Measurements from ENCODE around the gene SMAD4.
A peak's percentile ranks its signal among the peaks of the same experiment; 100 is the strongest.
"Not testable (repeated sequence)": the region's sequence is repeated elsewhere in the genome, so short reads cannot be mapped to it uniquely, and the experiment has no call there.

The SMAD4 gene

GRCh38 chr18:51029694-51030536, at the start of gene SMAD4:
Gene SMAD4 (plus strand): TSS chr18:51030213. CDS start chr18:51047047, 16,834 bp downstream.
- peak; percentile 99 for DNase-seq (ENCODE audit: low read depth)

- DNase-seq (ENCODE audit: low read depth): no peak
These were observed 48.6 kb upstream of the SMAD4 start for GRCh38 chr18:50981381-50981780.

GRCh38 chr18:50982086-50982801, 47.8 kb upstream of the SMAD4 start:
- no peak for DNase-seq (ENCODE audit: low read depth)

GRCh38 chr18:50982802-50983179, 47.2 kb upstream of the SMAD4 start:
- no peak for DNase-seq (ENCODE audit: low read depth)

GRCh38 chr18:50986360-50987087, 43.5 kb upstream of the SMAD4 start:
- DNase-seq (ENCODE audit: low read depth): no peak

GRCh38 chr18:50987261-50987660, 42.8 kb upstream of the SMAD4 start:
- no peak for DNase-seq (ENCODE audit: low read depth)

- no peak for DNase-seq (ENCODE audit: low read depth)
These were observed 40.3 kb upstream of the SMAD4 start for GRCh38 chr18:50989711-50990110.

- no peak for DNase-seq (ENCODE audit: low read depth)
These were observed 37.7 kb upstream of the SMAD4 start for GRCh38 chr18:50992351-50992762.

- no peak for DNase-seq (ENCODE audit: low read depth)
These were observed 36.0 kb upstream of the SMAD4 start for GRCh38 chr18:50994031-50994430.

GRCh38 chr18:51003174-51003573, 26.8 kb upstream of the SMAD4 start:
- not testable (repeated sequence) for DNase-seq (ENCODE audit: low read depth)

- DNase-seq (ENCODE audit: low read depth): no peak
These were observed 23.8 kb upstream of the SMAD4 start for GRCh38 chr18:51006061-51006818.

- DNase-seq (ENCODE audit: low read depth): no peak
These were observed 22.8 kb upstream of the SMAD4 start for GRCh38 chr18:51006948-51007789.

GRCh38 chr18:51007790-51008139, 22.2 kb upstream of the SMAD4 start:
- DNase-seq (ENCODE audit: low read depth): no peak

- DNase-seq (ENCODE audit: low read depth): no peak
These were observed 20.9 kb upstream of the SMAD4 start for GRCh38 chr18:51009072-51009471.

GRCh38 chr18:51010218-51010617, 19.8 kb upstream of the SMAD4 start:
- DNase-seq (ENCODE audit: low read depth): no peak

GRCh38 chr18:51011709-51012108, 18.3 kb upstream of the SMAD4 start:
- DNase-seq (ENCODE audit: low read depth): no peak

- DNase-seq (ENCODE audit: low read depth): no peak
These were observed 17.6 kb upstream of the SMAD4 start for GRCh38 chr18:51012441-51012840.

- no peak for DNase-seq (ENCODE audit: low read depth)
These were observed 16.8 kb upstream of the SMAD4 start for GRCh38 chr18:51013259-51013658.

GRCh38 chr18:51017140-51017879, 12.7 kb upstream of the SMAD4 start:
- DNase-seq (ENCODE audit: low read depth): no peak

GRCh38 chr18:51020536-51020935, 9.5 kb upstream of the SMAD4 start:
- DNase-seq (ENCODE audit: low read depth): no peak

All from stimulated activated CD8-positive, alpha-beta memory T cell treated with anti-CD3 and anti-CD28 coated beads, Interleukin-15, amount 100 ng/mL, for 1 hour (primary cell).